Suppressor macrophage (primary cell): ENCODE results near the gene ARSG.
"Not testable (repeated sequence)": the region's sequence is repeated elsewhere in the genome, so short reads cannot be mapped to it uniquely, and the experiment has no call there.

ENCODE experiments used
- DNase-seq, 4 experiments: peaks; one replicate each; pipeline ENCODE4 v3.0.0-alpha.2; 2020 to 2022

Gene ARSG

DNA sequence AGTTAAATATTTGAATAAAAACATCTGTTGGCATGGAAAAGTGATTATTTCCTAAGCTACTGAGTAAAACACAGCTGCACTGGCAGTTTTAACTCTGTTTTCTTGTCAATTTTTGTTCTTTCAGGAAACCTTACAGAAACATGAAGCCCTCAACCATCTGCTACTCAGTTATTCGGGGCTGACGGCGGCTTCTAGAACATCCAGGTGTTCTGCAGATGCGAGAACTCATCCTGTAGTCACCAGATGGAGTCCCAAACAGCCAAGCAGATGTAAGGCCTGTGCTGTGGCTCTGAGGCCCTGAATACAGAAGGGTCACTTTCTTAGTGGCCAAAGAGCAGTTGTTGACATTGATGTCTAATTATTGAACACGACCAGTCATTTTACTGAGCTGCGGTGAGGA is 15.5 kb downstream of the ARSG start:
- DNase-seq, result no peak

- no peak for DNase-seq
These were observed 16.1 kb downstream of the ARSG start for GRCh38 chr17:68307443-68307842.

- DNase-seq, result not testable (repeated sequence)
These were observed 17.2 kb downstream of the ARSG start for GRCh38 chr17:68308486-68308885.

DNA sequence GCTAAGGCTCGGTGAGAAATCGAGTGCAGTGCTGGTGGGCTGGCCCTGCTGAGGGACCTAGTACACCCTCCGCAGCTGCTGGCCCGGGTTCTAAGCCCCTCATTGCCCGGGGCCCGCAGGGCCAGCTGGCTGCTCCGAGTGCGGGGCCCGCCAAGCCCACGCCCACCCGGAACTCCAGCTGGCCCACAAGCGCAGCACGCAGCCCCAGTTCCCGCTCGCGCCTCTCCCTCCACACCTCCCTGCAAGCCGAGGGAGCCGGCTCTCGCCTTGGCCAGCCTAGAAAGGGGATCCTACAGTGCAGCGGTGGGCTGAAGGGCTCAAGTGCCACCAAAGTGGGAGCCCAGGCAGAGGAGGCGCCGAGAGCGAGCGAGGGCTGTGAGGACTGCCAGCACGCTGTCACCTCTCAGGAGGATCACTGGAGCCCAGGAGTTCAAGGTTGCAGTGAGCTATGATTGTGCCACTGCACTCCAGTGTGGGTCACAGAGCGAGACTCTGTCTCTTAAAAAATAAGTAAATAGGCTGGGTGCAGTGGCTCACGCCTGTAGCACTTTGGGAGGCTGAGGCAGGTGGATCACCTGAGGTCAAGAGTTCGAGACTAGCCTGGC is 17.9 kb downstream of the ARSG start:
- DNase-seq, result not testable (repeated sequence)

DNA sequence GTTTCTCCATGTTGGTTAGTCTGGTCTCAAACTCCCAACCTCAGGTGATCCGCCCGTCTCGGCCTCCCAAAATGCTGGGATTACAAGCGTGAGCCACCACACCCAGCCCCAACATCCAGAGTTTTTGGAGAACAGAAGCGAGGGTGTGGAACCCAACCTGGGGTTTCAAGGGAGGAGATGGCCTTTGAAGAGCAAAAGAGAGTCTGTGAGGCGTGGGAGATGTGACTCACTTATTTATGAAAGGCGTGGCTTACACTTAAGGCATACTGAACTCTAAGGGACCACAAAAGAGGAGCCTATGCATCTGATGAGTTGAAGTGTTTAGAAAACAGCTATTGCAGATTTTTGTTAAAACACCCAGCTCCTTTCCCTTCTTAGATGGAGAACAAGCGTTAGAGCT is 18.9 kb downstream of the ARSG start:
- peak; percentile 45 to 77 (median 62) for DNase-seq

DNA sequence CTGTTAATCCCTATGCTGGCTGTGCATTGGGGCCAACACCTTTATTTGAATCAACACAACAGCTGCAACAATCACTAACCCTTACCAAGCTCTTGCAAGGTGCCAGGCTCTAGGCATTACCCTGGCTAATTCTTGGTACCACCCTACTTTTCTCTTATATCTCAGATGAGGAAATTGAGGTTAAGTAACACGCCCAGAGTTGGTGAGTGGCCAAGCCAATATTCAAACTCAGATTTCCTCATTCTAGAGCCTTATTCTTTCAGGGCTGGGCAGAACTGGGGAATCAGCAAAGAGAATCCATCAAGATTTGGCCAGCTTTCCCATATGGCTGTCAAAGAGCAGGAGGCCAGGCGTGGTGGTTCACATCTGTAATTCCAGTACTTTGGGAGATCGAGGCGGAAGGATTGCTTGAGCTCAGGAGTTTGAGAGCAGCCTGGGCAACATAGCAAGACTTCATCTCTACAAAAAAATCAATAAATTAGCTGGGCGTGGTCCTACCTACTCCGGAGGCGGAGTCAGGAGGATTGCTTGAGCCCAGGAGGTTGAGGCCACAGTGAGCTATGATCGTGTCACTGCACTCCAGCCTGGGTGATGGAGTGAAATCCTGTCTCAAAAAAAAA is 23.7 kb downstream of the ARSG start:
- peak; percentile 77 to 91 (median 82) for DNase-seq

DNA sequence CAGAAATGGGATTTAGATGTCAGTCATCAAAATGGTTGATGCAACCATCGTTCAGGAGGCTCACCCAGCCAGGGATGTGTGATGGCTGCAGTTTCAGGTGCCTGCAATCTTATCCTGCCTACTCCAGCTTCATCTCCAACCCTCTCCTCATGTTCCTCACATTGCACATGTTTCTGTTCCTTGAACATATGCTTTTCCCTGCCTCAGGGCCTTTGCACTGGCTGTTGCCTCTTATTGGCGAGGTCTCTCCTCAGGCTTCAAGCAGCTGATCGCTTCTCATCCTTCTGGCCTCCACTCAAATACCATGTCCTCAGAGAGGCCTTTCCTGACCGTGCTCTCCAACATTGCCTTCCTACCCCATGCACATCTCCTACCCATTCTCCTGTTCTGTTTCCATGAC is 24.6 kb downstream of the ARSG start:
- DNase-seq, result no peak

DNA sequence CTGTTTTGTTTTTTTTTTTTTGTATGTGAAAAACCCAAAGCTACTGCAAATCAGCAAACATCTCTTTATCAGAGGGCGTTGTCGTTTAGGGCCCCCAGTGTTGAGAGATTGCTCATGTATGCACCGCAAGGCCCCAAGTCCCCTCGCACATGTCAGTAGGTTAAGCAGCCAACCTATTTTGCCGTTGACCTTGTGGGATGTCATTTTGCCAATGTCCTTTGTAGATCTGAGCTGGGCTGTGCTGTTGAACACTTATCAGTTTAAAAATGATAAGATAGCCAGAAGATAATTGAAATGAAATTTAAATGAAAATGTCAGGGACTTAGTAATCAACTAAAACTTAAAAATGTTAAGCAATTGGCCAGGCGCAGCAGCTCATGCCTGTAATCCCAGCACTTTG is 26.2 kb downstream of the ARSG start:
- DNase-seq, result no peak

GRCh38 chr17:68318103-68318991 is 27.1 kb downstream of the ARSG start:
- DNase-seq, result peak; percentile 69 to 88 (median 76)

DNA sequence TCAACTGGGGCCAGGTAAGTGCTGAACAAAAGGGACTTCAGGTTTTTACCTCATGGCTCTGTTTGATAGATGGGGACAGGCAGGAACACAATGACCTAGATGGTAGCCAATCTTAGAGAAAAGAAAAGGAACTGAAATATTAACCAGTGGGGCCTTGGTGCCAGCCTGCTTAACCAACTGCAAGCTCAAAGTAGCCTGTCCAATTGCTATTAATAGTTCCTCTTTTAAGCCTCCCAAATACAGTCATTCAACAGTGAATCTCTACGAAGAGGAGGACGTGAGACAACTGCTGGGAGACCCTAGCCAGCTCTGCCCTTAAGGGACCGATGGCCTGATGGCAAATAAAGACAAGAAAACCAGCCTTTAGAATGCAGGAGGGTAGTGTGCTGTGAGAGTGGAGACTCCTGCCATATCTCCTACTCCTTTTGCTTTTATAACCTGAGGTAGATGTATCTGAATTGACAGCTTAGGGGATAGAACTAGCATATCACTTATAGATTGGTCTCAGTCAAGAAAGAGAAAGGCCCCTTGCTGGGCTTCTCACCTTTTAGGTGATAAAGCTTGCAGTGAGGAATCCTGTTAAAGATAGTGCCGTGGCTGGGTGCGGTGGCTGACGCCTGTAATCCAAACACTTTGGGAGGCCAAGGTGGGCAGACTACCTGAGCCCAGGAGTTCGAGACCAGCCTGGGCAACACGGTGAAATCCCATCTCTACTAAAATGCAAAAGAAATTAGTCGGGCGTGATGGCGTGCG is 28.3 kb downstream of the ARSG start:
- DNase-seq, result peak; percentile 49 to 81 (median 74)

DNA sequence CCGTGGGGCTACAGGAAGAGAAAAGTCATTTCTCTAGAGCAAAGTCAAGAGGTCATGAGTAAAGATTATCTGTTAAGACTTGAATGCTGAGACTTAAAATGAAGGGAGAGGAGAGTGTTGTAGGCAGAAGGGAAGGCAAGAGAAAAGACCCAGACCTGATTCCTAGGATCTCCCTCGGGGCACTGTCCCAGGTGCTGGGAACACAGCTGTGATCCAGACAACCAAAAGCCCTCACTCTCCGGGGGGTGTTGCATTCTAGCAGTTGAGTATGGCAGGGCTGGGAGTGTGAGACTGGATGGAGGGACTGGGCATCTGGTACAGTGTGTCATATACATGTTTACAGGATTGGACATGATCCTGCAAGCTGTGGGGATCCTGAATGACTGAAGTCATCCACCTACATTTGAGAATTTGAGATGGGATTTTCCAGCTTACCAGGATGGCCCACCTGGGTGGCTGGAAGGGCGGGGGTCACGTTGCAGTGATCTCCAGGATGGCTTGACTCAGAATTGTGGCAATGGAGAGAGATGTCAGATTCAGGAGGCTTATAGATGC is 29.1 kb downstream of the ARSG start:
- DNase-seq, result no peak

DNA sequence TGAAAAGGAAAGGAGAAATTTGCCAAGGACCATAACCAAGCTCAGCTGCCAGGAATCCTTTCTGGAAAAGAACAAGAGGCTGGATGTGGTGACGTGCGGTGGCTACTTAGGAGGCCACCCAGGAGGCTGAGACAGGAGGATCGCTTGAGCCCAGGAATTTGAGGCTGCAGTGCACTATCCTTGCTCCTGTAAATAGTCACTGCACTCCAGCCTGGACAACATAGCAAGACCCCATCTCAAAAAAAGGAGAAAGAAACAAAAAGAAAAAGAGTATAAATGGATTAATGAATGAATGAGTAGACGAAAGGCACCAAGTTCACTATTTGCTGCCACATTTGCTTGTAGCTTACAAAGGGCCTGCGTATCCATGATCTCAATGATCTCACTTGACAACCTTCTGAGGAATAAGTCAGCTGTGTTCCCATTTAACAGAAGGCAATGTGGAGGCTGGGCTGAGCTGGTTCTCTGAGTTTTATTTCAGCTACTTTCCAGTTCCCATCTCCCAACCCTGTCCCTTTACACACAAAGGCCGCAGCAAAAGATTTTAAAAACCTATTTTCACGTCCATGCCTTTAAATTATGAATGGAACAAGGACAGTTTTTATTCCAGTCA is 29.8 kb downstream of the ARSG start:
- no peak for DNase-seq

DNA sequence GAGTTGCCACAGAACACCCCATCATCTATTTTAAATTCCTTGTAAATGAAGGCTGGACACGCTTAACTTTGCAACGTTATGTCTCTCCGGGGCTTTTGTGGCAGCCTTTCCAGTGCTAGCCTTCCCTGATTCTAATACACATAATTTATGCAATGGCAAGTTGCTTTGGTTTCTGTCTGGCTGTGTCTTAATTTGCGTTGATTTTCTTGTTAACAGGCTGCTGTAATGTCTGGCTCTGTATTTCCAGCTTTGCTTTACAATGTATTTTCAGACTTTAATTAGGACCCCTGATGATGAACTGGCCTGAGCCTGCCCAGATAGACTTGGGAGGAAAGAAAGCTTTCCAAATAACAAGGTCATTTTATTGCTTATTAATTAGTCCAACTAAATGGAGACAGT is 30.3 kb downstream of the ARSG start:
- DNase-seq, result no peak

GRCh38 chr17:68322630-68323029 is 31.3 kb downstream of the ARSG start:
- no peak for DNase-seq

DNA sequence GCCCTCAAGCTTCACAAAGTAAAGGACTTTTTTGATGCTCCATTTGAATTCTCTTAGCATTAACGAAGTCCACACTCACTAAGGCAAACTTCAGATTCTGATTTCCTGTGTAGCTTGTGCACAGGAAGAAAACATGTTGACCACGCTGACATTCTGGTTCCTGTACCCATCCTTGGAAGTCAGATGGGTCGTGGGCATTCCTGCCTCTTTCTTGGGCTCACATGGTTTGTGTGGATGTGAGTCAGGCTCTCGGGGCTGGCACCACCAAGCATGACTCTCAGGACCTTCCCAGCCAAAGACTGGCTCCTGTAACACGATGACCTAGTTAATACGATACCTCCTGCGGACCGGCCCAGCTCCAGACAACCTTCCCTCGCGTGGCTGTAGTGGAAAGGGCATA is 32.8 kb downstream of the ARSG start:
- DNase-seq, result peak; percentile 24 to 56 (median 49)

- DNase-seq, result no peak
These were observed 33.5 kb downstream of the ARSG start for GRCh38 chr17:68324654-68325336.

GRCh38 chr17:68325961-68326360 is 34.7 kb downstream of the ARSG start:
- no peak for DNase-seq

DNA sequence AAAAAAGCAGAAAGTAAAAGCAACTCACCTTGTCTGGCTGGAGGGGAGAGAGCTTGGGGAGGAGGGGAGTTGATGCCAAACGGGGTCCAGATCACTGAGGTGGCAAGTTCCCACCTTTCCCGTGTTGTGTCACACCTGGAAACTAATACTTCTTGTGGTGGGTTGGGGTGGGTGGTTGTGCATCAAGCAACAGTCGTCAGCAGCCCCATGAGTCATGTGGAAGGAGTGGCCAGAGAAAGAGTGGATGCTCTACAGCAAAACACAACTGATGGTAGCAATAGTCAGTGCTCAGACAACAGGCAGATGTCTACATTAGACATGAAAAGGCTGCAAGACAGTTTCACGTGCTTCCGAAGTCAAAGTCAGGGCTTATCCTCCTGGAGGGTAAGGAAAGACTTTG is 35.4 kb downstream of the ARSG start:
- DNase-seq, result peak in 2 of 4 experiments; percentile 36 to 37

GRCh38 chr17:68327823-68328557 is 36.7 kb downstream of the ARSG start:
- no peak for DNase-seq

DNA sequence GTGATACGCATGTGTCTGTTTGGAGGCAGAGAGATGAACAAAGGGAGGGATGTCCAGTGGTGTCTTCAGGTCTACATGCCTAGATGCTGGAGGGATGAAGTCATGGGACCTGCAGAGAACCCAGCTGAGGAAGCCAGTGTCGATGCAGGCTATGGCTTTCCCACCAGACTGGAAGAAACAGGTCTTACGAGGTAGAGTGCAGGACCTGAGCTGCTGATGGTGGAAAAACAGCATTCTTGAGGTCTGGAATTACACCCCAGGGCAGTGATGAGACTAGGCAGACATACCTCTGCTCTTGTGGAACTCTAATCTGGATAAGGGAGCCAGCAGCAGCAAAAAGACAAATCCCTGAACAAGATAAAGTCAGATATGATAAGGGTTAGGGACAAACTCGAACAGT is 37.4 kb downstream of the ARSG start:
- DNase-seq, result no peak

- DNase-seq, result no peak
These were observed 38.0 kb downstream of the ARSG start for GRCh38 chr17:68329331-68329730.
